CD4-positive, alpha-beta T cell treated with Interleukin-17A for 4 hours (primary cell): ENCODE measurements around the gene NDEL1.

ENCODE experiments used
- DNase-seq: peaks from one replicate; pipeline ENCODE4 v3.0.0-alpha.2; 2020; ENCODE audit warnings: mixed read lengths

The NDEL1 gene

DNA sequence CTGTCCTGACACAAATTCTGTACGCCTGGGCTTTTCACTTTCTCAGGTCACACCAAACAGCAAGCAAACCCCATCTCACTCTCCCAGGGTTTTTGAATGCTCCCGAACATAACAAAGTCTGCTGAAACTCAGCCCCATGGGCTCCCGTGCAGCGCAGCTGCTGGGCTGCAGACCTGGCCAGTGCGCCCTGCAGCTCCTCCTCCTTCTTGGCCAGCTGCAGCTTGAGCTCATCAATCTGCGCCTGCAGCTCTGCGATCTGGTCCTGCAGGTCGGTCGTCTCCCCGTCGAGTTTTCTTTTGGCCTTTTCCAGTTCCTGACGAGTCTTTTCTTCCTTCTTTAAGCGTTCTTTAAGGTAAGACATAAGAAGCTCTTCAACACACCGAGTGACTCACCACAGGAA, 70.5 kb downstream of the NDEL1 start:
- DNase-seq = no peak

DNA sequence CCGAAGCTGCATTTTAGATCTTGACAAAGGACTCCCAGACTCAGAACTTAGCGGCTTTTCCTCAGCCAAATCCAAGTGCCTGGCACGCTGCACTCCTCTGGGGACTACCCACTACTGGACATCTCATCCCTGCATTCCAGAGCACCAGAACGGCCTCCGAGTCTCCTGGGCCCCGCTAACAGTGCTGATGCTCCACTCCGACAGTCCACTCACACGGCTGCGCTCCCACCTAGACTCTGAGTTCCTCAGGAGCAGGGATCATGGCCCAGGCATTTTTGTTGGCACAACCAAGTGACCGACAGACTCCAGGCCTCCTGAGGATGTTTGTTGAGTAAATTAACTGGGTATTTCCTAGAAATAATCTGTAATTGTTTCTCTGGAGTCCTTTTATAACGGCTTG, 79.1 kb downstream of the NDEL1 start:
- no peak for DNase-seq
